Mucosa of stomach (tissue), 1 donor: ENCODE data around the gene SSC5D.

ENCODE experiments used
- H3K27me3 ChIP-seq: one replicate; pipeline ENCODE4 v1.7.0; 2013; ENCODE audit warnings: mild to moderate bottlenecking, low read length; ENCODE audit not compliant: control insufficient read depth, insufficient read depth
- H3K36me3 ChIP-seq: one replicate; pipeline ENCODE4 v1.7.0; 2013; ENCODE audit warnings: low read length; ENCODE audit not compliant: control insufficient read depth, insufficient read depth
- H3K4me1 ChIP-seq: one replicate; pipeline ENCODE4 v1.7.0; 2013; ENCODE audit warnings: mild to moderate bottlenecking, low read length; ENCODE audit not compliant: control insufficient read depth, insufficient read depth
- H3K4me3 ChIP-seq: one replicate; pipeline ENCODE4 v1.7.0; 2013; ENCODE audit warnings: low read length
- H3K9ac ChIP-seq: one replicate; pipeline ENCODE4 v1.7.0; 2013; ENCODE audit warnings: mild to moderate bottlenecking, low read length, moderate library complexity
- H3K9me3 ChIP-seq: one replicate; pipeline ENCODE4 v1.7.0; 2013; ENCODE audit warnings: mild to moderate bottlenecking, low read length, moderate library complexity; ENCODE audit not compliant: control insufficient read depth
- donor health status: Pancreatic carcinoma.

The SSC5D gene

DNA sequence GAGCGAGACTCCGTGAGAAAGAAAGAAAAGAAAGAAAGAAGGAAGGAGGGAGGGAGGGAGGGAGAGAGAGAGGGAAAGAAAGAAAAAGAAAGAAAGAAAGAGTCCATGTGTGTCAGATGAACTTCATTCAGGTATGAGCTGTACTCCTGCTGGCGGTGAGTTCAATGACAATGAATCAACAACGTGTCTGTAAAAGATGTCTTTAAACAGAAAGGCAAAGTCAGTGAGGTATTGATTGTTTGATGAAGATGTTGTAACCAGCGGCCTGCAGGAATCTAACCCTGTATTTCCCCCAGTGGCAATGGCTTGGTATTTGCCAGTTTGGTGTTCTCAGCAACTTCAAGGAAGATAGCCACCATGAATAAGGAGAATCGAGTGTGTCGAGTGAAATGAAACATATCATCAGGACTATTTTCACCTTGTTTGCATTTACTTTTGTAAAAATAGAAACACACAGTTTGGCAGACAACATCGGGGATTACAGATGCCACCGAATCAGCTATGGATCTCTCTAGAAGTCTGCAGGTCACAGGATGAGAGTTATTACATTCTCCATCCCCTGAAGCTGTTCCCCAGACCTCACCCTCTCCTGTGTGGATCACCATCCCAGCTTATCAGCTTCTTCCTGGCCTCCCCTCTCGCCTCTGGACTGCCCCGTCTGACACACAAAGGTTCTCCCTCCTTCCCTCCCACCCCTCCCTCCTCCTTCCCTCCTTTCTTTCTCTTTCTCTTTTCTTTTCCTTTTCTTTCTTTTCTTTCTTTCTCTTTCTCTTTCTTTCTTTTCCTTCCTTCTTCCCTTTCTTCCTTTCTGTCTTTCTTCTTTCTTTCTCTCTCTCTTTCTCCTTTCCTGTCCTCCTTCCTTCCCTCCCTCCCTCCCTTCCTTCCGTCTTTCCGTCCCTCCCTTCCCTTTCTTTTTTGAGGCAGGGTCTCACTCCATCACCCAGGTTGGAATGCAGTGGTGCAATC, 65.3 kb downstream of the SSC5D start:
- Histone ChIP-seq H3K36me3 (no peaks in the 10 kb centered on the region), H3K4me3 (no peak overlapping the region), H3K9me3 (no peaks in the 10 kb centered on the region), H3K4me1 (peaks cover 27% of the 10 kb centered on the region), H3K9ac (no peak overlapping the region), H3K27me3 (no peaks in the 10 kb centered on the region)

DNA sequence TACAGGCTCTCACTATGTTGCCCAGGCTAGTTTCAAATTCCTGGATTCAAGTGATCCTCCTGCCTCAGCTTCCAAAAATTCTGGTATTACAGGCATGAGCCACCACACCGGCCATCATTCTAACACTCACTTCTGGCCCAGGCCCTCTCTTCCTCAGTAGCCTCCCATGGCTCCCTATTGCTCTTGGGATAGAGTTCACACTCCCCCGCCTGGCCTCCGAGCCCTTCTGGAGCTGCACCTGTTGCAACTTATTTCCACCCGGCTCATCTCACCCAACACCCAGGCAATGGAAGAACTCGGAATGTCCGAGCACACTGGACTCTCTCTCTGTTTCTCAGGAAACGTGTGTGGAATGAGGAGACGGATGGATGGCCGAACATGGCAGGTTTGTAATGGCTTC, 66.1 kb downstream of the SSC5D start:
- Histone ChIP-seq H3K36me3 (no peaks in the 10 kb centered on the region), H3K4me1 (peaks cover 27% of the 10 kb centered on the region), H3K9me3 (no peaks in the 10 kb centered on the region), H3K9ac (no peak overlapping the region), H3K4me3 (no peak overlapping the region), H3K27me3 (no peaks in the 10 kb centered on the region)

DNA sequence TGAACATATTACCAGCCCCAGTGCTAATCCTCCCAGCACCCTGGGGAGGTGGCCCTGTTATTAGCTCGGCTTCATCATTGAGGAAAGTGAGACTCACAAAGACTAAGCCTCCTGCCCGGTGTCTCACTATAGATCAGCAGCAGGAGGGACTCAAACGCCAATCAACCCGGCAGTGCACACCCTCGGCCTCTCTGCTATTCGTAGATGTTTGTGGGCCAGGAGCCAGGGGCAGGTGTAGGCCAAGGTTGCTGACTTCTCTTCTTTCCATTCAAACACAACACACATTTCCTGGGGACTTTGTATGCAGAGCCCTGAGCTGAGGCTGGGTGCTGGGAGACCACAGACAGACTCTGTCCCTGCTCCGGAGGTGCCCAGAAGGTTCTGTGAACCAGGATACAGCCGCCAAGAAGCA, 66.5 kb downstream of the SSC5D start:
- no peaks in the 10 kb centered on the region for H3K27me3 ChIP-seq
- peaks cover 27% of the 10 kb centered on the region for H3K4me1 ChIP-seq
- H3K4me3 ChIP-seq: no peak overlapping the region
- H3K9ac ChIP-seq: no peak overlapping the region
- H3K36me3 ChIP-seq: no peaks in the 10 kb centered on the region
- H3K9me3 ChIP-seq: no peaks in the 10 kb centered on the region

DNA sequence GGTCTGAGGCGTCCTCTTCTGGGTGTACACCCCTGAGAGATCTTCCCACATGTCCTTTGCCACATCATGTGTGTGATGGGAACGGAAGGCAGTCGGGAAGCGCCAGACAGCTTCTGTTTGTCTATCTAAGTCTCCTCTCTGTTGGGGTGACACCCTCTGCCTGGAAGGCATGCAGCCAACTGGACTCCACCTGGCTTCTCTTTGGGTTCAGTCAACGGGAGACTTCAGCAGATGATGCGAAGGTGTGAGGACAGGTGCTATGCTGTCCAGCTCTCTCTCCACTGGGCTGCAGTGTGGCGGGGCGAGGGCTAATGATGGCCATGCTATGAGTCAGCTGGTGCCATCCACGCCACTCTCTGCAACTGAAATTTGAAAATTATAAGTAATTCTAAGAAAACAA, 71.4 kb downstream of the SSC5D start:
- Histone ChIP-seq H3K4me1 (peaks cover 26% of the 10 kb centered on the region), H3K36me3 (no peaks in the 10 kb centered on the region), H3K27me3 (no peaks in the 10 kb centered on the region), H3K9me3 (no peaks in the 10 kb centered on the region), H3K9ac (no peak overlapping the region), H3K4me3 (no peak overlapping the region)

DNA sequence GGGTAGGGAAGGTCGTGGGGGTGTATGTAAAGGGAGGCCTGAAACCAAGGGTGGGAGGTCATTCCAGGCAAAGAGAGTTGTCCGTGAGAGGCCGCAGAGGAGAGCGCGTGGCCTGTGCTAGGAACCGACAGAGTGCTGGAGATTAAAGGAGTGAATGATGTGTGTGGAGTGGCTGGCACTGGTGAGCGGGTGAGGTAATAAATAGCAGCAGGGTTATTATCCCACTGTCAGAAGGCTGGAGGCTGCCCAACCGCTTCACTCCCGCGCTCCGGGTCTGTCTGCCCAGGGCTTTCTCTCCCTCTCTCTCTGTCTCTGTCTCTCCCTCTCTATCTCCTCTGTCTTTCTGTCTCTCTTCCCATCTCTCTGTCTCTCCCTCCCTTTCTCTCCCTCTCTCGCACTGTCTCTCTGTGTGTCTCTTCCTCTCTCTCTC, 75.0 kb downstream of the SSC5D start:
- Histone ChIP-seq H3K9ac (peak overlapping the region; percentile 93), H3K9me3 (no peaks in the 10 kb centered on the region), H3K4me1 (peaks cover 33% of the 10 kb centered on the region), H3K4me3 (no peak overlapping the region), H3K27me3 (no peaks in the 10 kb centered on the region), H3K36me3 (no peaks in the 10 kb centered on the region)

DNA sequence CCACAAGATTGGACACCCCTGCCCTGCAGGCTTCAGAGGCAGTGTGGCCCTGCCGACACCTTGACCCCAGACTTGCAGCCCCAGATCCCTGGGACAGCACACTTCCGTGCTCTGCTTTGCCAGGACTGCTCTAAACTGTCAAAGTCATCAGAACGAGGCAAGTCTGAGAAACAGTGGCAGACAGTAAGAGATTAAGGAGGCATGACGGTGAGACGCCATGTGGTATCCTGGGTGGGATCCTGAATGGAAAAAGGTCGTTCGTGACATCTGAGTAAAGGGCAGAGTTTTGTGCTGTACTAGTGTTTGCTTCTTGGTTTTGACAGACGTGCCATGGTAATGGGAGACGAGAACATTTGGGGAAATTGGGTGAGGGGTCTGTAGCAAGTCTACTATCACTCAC, 78.6 kb downstream of the SSC5D start:
- Histone ChIP-seq H3K27me3 (no peaks in the 10 kb centered on the region), H3K36me3 (no peaks in the 10 kb centered on the region), H3K9ac (no peak overlapping the region), H3K4me3 (no peak overlapping the region), H3K4me1 (peaks cover 28% of the 10 kb centered on the region), H3K9me3 (no peaks in the 10 kb centered on the region)

DNA sequence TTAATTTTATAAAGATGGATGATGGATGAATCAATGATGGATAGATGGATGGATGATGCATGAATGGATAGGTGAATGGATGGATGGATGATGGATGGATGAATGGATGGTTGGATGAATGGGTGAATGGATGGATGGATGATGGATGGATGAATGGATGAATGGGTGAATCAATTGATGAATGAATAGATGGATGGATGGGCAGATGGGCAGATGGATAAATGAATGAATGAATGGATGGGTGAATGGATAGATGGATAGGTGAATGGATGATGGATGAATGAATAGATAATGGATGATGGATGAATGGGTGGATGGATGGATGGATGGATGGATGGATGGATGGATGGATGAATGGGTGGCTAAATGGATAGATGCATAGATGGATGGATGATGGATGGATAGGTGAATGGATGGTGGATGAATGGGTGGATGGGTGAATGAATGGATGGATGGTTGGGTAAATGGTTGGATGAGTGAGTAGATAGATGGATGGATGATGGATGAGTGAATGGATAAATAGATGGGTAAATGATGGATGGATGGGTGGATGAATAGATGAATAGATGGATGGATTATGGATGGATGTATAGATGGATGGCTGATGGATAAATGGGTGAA, 79.6 kb downstream of the SSC5D start:
- no peaks in the 10 kb centered on the region for H3K27me3 ChIP-seq
- H3K4me3 ChIP-seq: no peak overlapping the region
- peaks cover 28% of the 10 kb centered on the region for H3K4me1 ChIP-seq
- H3K36me3 ChIP-seq: no peaks in the 10 kb centered on the region
- H3K9ac ChIP-seq: no peak overlapping the region
- H3K9me3 ChIP-seq: no peaks in the 10 kb centered on the region
